ENCODE results near the gene CDCP2.
"Not testable (repeated sequence)": the region's sequence is repeated elsewhere in the genome, so short reads cannot be mapped to it uniquely, and the experiment has no call there.

Gene CDCP2

DNA sequence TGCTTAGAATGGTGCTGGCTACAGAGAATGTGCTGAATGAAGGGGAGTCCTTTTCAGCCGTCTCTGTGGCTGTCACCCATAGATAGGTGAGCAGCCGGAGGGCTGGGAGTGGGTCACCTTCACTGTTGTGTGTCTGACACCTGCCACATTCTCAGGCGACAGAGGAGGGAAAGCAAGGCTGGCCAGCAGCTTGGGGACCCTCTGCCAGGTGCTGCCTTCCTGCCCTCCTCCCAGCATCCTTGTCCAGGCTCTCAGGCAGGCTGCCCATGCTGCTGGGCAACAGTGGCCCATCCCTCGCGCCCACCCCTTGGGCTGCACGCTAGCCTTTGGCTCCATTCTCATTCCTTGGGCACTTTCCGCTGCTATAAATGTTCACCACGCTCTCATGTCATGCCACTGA lies 24.9 kb upstream of the CDCP2 start:
- Histone ChIP-seq H3K36me3 (ENCODE audit: control insufficient read depth, insufficient read depth, low read length) (no peaks in the 10 kb centered on the region), H3K9ac (ENCODE audit: low read length) (no peak overlapping the region), H3K4me3 (ENCODE audit: low read length) (no peak overlapping the region), H3K9me3 (ENCODE audit: control insufficient read depth, low read length) (no peaks in the 10 kb centered on the region), H3K27me3 (ENCODE audit: control insufficient read depth, insufficient read depth, low read length) (no peaks in the 10 kb centered on the region), H3K4me1 (ENCODE audit: control insufficient read depth, insufficient read depth, low read length) (no peaks in the 10 kb centered on the region)

DNA sequence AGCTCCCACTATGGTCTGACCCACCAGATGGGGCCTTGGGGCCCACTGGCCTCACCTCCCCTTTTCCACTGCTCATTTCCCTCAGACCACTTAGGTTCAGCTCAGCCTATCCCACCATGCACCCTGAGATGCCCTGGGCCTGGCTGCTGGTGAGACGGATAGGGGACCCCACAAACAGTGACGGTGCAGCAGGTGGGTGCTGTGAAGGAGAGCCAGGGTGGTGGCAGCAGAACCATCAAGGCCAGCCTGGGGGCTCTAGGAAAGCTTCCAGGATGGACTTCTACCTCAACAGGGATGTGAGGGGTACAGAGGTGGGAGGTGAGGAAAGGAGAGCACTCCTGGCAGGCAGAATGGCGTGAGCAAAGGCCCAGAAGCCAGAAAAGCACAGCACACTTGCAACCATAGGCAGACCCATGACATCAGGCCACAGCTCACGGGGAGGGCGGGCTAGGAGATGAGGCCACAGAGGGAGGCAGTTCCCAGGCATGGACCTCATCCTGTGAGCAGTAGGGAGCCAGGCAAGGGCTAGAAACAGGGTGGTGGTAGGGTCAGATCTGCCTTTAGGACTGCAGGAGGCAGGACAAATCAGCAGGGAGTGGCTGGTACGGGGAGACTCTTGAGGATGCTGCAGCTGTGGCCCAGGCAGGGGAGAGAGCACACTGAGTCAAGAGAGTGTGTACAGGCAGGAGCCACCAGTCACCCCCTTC lies 24.0 kb upstream of the CDCP2 start:
- H3K36me3 ChIP-seq (ENCODE audit: control insufficient read depth, insufficient read depth, low read length) = no peaks in the 10 kb centered on the region
- H3K27me3 ChIP-seq (ENCODE audit: control insufficient read depth, insufficient read depth, low read length) = no peaks in the 10 kb centered on the region
- no peaks in the 10 kb centered on the region for H3K4me1 ChIP-seq (ENCODE audit: control insufficient read depth, insufficient read depth, low read length)
- H3K4me3 ChIP-seq (ENCODE audit: low read length) = no peak overlapping the region
- no peaks in the 10 kb centered on the region for H3K9me3 ChIP-seq (ENCODE audit: control insufficient read depth, low read length)
- no peak overlapping the region for H3K9ac ChIP-seq (ENCODE audit: low read length)

DNA sequence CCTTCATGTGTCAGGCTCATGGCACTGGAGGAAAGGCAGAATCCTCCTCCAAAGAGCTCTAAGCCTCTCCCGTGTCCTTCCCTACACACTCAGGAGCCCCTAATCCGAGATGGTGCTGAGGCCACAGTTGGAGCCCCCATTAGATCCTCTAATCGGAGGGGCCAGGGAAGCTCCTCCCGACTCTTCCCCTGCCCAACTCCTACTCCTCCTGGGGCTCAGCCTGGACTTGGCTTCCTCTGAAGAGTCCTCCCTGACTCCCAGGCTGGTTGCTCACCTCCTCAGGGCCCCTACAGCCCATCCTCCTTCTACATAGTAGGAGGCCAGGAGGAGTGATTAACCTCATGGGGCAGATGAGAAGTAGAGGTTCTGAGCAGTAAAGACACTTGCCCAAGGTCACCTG lies 21.3 kb upstream of the CDCP2 start:
- H3K4me1 ChIP-seq (ENCODE audit: control insufficient read depth, insufficient read depth, low read length) = no peaks in the 10 kb centered on the region
- H3K4me3 ChIP-seq (ENCODE audit: low read length) = no peak overlapping the region
- no peak overlapping the region for H3K9ac ChIP-seq (ENCODE audit: low read length)
- H3K36me3 ChIP-seq (ENCODE audit: control insufficient read depth, insufficient read depth, low read length) = no peaks in the 10 kb centered on the region
- H3K9me3 ChIP-seq (ENCODE audit: control insufficient read depth, low read length) = no peaks in the 10 kb centered on the region
- no peaks in the 10 kb centered on the region for H3K27me3 ChIP-seq (ENCODE audit: control insufficient read depth, insufficient read depth, low read length)

DNA sequence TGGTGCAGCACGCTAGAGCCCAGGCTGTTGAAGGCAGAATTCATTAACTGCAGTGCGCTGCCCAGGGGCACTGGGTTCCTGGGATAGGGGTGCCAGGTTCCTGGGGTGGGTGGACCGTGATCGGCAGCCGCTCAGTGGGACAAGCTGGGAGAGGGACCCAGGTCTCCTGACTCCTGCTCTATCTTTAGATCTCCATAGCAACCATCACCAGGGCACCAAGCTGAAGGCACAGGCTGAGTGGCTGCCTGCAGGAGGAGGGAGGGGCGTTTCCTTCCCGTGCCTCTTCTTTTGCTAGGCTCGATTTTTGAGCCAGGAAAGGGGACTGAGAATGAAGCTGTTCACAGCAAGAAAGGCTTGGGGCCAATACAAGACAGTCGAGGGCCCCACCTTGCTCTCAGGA lies 20.9 kb upstream of the CDCP2 start:
- Histone ChIP-seq H3K9ac (ENCODE audit: low read length) (no peak overlapping the region), H3K4me1 (ENCODE audit: control insufficient read depth, insufficient read depth, low read length) (no peaks in the 10 kb centered on the region), H3K36me3 (ENCODE audit: control insufficient read depth, insufficient read depth, low read length) (no peaks in the 10 kb centered on the region), H3K9me3 (ENCODE audit: control insufficient read depth, low read length) (no peaks in the 10 kb centered on the region), H3K27me3 (ENCODE audit: control insufficient read depth, insufficient read depth, low read length) (no peaks in the 10 kb centered on the region), H3K4me3 (ENCODE audit: low read length) (no peak overlapping the region)

DNA sequence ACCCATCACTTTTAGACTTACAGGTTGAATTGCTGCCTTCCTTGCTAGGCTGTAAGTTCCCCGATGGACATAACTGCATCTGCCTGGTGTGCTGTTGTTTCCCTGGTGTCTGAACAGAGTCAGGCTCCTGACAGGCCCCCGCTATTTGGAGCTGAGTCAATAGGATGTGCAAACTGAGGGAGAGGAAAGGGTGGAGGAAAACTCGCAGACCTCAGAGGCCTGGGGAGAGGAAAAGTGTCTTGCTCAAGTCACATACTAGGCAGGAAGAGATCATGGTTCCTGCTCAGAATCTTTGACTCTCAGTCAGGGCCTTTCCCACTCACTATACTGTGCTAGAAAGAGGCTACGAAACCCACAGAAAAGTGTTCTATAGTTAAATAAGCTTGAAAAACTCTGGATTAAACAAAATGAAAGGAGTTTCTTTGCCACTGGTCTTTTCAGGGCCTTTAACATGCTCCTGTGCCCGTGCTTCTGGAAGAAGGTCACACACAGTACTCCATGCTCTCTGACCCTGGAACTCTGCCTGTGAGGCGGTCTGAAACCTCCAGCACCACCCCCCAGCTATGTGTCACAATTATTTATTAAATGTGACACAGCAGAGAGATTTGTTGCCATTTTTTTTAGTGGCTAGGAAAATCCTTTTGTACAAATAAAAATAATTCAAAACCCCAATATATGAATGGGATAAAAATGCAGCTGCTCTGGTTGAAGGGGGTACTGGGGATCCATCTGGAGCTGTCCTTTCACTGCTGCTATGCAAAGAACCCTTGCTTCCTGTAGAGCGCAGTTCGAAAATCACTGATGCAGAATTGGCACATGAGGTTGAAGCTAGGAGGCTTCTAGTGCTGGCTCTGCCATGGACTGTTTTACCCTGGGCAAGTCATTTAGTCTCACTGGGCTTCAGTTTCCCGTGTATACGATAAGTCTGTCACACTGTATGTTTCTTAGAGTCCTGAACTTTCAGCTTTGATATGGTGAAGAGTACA lies 20.1 kb upstream of the CDCP2 start:
- H3K4me3 ChIP-seq (ENCODE audit: low read length) = no peak overlapping the region
- H3K4me1 ChIP-seq (ENCODE audit: control insufficient read depth, insufficient read depth, low read length) = no peaks in the 10 kb centered on the region
- H3K9ac ChIP-seq (ENCODE audit: low read length) = no peak overlapping the region
- H3K27me3 ChIP-seq (ENCODE audit: control insufficient read depth, insufficient read depth, low read length) = no peaks in the 10 kb centered on the region
- H3K36me3 ChIP-seq (ENCODE audit: control insufficient read depth, insufficient read depth, low read length) = no peaks in the 10 kb centered on the region
- no peaks in the 10 kb centered on the region for H3K9me3 ChIP-seq (ENCODE audit: control insufficient read depth, low read length)

DNA sequence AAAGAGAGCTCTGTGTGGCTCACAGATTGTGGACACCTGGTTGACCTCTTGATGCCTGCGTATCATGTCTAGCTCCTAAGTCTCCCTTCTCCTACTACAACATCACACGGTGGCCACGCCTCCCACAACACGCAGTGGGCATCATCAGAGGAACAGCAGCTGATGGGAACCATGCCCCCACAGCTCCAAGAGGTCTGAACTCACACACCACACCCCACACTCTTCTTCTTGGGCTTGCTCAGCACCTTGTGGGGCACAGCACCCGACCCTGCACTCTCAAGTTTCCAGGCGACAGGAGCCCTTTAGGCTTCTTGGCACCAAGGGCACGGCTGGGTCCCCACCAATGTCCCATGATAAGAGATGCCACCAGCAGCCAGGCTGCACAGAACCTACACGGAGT lies 18.8 kb upstream of the CDCP2 start:
- Histone ChIP-seq H3K27me3 (ENCODE audit: control insufficient read depth, insufficient read depth, low read length) (no peaks in the 10 kb centered on the region), H3K9me3 (ENCODE audit: control insufficient read depth, low read length) (no peaks in the 10 kb centered on the region), H3K4me3 (ENCODE audit: low read length) (no peak overlapping the region), H3K4me1 (ENCODE audit: control insufficient read depth, insufficient read depth, low read length) (no peaks in the 10 kb centered on the region), H3K36me3 (ENCODE audit: control insufficient read depth, insufficient read depth, low read length) (no peaks in the 10 kb centered on the region), H3K9ac (ENCODE audit: low read length) (no peak overlapping the region)

DNA sequence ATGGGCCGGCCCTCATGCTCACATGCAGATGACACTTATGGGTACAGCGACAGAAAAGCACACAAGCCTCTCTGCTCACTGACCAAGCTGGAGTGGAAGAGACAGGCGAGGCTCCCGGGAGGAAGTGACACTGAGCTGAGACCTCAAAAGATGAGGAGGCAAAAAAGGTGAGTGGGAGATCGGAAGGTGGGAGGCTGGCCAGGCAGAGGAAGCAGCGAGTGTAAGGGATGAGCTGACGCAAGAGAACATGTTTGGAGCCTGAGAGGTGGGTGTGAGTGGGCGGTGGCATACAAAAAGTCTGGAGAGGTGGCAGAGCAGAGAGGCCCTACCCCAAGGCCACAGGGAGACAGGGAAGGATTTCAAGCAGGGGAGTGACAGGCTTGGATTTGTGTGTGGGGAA lies 18.2 kb upstream of the CDCP2 start:
- Histone ChIP-seq H3K9ac (ENCODE audit: low read length) (no peak overlapping the region), H3K9me3 (ENCODE audit: control insufficient read depth, low read length) (no peaks in the 10 kb centered on the region), H3K36me3 (ENCODE audit: control insufficient read depth, insufficient read depth, low read length) (no peaks in the 10 kb centered on the region)

DNA sequence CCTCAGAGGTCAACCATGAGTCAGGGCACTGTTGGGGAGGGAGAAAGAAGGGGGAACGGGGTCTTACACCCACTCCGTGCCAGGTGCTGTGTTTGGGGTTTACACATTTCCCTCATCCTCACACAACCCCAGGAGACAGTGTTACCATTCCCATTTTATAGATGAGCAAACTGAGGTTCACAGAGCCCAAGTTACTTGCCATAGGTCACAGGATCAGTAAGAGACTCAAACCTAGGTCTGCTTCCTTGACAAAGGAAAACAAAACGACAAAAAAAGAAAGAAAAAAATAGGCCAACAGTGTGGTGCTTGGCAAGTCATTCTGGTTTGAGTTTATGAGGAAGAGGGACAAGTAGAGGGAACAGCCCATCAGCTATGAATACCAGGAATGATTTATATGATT lies 16.3 kb upstream of the CDCP2 start:
- H3K9me3 ChIP-seq (ENCODE audit: control insufficient read depth, low read length) = no peaks in the 10 kb centered on the region
- no peaks in the 10 kb centered on the region for H3K27me3 ChIP-seq (ENCODE audit: control insufficient read depth, insufficient read depth, low read length)
- H3K36me3 ChIP-seq (ENCODE audit: control insufficient read depth, insufficient read depth, low read length) = no peaks in the 10 kb centered on the region
- no peak overlapping the region for H3K4me3 ChIP-seq (ENCODE audit: low read length)
- H3K9ac ChIP-seq (ENCODE audit: low read length) = no peak overlapping the region
- H3K4me1 ChIP-seq (ENCODE audit: control insufficient read depth, insufficient read depth, low read length) = no peaks in the 10 kb centered on the region

More for the DNA sequence above, 18.2 kb upstream of the CDCP2 start:
- no peaks in the 10 kb centered on the region for H3K27me3 ChIP-seq (ENCODE audit: control insufficient read depth, insufficient read depth, low read length)
- H3K4me1 ChIP-seq (ENCODE audit: control insufficient read depth, insufficient read depth, low read length) = no peaks in the 10 kb centered on the region
- no peak overlapping the region for H3K4me3 ChIP-seq (ENCODE audit: low read length)

DNA sequence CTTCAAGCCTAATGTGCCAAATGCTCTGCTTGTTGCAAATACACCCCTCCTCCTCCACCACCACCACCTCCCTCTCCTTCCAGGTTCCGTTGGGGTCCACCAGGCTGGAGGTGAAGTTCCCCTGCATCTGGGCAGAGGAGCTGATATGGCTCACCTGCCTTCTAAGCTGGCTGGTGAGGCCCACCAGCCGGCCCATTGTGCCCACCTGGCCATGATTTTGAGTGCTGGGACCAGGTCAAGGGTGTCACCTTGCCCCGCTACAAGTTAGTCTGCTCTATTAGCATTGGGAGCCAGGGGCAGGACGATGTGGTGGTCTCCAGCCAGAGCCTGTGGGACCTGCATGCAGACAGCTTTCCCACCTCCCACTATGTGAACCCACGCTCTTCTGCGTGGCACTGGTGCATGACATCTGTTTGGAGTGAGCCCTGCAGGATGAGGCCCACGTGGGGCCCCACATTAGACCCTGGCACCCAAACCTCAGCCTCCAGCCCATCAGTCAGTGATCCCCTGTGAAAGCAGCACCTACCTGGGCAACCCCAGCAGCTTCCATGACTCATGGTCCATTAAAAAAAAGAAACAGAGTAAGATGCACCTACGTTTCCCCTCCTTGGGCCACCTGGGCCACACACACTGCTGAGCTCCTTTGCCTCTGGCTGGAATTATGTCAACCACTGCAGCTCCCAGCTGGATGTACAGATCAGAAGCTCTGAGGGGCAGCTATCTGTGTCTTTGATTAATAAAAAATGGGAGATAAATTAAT lies 15.6 kb upstream of the CDCP2 start:
- Histone ChIP-seq H3K36me3 (ENCODE audit: control insufficient read depth, insufficient read depth, low read length) (no peaks in the 10 kb centered on the region), H3K4me3 (ENCODE audit: low read length) (no peak overlapping the region), H3K27me3 (ENCODE audit: control insufficient read depth, insufficient read depth, low read length) (no peaks in the 10 kb centered on the region), H3K9ac (ENCODE audit: low read length) (no peak overlapping the region), H3K9me3 (ENCODE audit: control insufficient read depth, low read length) (no peaks in the 10 kb centered on the region), H3K4me1 (ENCODE audit: control insufficient read depth, insufficient read depth, low read length) (peaks cover 5% of the 10 kb centered on the region)

DNA sequence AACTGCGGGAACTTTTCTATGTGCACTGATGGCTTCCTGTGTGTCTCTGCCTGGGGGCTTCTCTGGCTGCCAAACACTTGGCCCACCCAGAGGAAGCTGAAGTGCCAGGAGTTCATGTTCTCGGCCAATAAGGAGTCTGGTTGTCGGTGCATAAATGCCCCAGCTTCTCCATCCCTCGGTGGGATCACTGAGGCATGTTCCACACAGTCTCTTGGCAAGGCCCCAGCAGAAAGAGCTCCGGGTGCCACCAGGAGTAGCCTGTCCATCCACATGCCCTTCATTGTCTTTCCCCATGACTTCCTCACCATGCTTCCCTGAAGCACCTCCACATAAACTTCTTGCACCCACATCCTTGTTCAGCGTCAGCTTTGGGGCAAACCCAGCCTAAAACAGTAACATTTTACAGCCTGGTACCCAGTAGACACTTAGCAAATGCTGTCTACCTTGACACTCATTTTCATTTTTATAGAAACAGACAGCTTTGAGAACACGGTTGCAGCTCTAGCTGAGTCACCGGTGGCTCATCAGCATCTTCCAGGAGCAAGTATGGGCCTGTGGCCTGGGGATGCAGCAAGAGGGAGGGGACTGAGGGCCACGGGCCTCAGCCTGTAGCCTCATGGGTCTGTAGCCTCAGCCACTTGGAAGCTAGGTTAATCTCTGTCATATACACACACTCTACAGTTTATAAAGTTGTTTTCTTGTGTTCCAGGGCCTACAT lies 14.8 kb upstream of the CDCP2 start:
- H3K4me3 ChIP-seq (ENCODE audit: low read length) = no peak overlapping the region
- no peaks in the 10 kb centered on the region for H3K27me3 ChIP-seq (ENCODE audit: control insufficient read depth, insufficient read depth, low read length)
- H3K4me1 ChIP-seq (ENCODE audit: control insufficient read depth, insufficient read depth, low read length) = peaks cover 10% of the 10 kb centered on the region

DNA sequence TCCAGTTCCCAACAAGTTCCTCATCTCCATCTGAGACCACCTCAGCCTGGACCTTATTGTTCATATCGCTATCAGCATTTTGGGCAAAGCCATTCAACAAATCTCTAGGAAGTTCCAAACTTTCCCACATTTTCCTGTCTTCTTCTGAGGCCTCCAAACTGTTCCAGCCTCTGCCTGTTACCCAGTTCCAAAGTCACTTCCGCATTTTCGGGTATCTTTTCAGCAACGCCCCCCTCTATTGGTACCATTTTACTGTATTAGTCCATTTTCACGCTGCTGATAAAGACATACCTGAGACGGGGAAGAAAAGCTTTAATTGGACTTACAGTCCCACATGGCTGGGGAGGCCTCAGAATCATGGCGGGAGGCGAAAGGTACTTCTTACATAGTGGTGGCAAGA lies 13.6 kb upstream of the CDCP2 start:
- H3K36me3 ChIP-seq (ENCODE audit: control insufficient read depth, insufficient read depth, low read length); H3K4me1 ChIP-seq (ENCODE audit: control insufficient read depth, insufficient read depth, low read length); H3K27me3 ChIP-seq (ENCODE audit: control insufficient read depth, insufficient read depth, low read length); H3K9ac ChIP-seq (ENCODE audit: low read length); H3K9me3 ChIP-seq (ENCODE audit: control insufficient read depth, low read length); H3K4me3 ChIP-seq (ENCODE audit: low read length): not testable (repeated sequence)

More for the DNA sequence above, 14.8 kb upstream of the CDCP2 start:
- Histone ChIP-seq H3K9ac (ENCODE audit: low read length) (no peak overlapping the region), H3K9me3 (ENCODE audit: control insufficient read depth, low read length) (no peaks in the 10 kb centered on the region), H3K36me3 (ENCODE audit: control insufficient read depth, insufficient read depth, low read length) (no peaks in the 10 kb centered on the region)
